Sigmoid colon (tissue), 7 donors: Measurements from ENCODE around the gene SPAG6. TPM values are rescaled to one million over a fixed set of nuclear protein-coding genes. Genes with fewer than 3 reads are reported as not detected.

Source experiments
- DNase-seq: peaks from one replicate; pipeline ENCODE4 v3.0.0-alpha.2; 2019
- H3K27ac ChIP-seq, 4 donors: fragments of 200-600 bp; sonication (generic); one replicate each; pipeline ENCODE4 v1.5.1; 2016 to 2019; ENCODE audit warnings: mild to moderate bottlenecking in 1 of 4
- H3K27me3 ChIP-seq, 3 donors: fragments of 200-600 bp; sonication (generic); one replicate each; pipeline ENCODE4 v1.5.1; 2019; ENCODE audit warnings: mild to moderate bottlenecking in 1 of 3
- H3K36me3 ChIP-seq, 4 donors: fragments of 200-600 bp; sonication (generic); one replicate each; pipeline ENCODE4 v1.5.1; 2016 to 2019
- H3K4me1 ChIP-seq, 4 donors: fragments of 200-600 bp; sonication (generic); one replicate each; pipeline ENCODE4 v1.5.1; 2017 to 2019
- H3K4me3 ChIP-seq, 4 donors: fragments of 200-600 bp; sonication (generic); one replicate each; pipeline ENCODE4 v1.5.1; 2017 to 2019; ENCODE audit warnings: mild to moderate bottlenecking in 2 of 4, moderate library complexity in 1 of 4
- H3K9me3 ChIP-seq, 4 donors: fragments of 200-600 bp in 3 of 4; sonication (generic) in 3 of 4; one replicate each; pipeline versions ENCODE4 v1.5.1 to v1.6.1; 2013 to 2019
- EP300 ChIP-seq, 4 donors: sonication (generic); formaldehyde crosslinking; IDR thresholded peaks; one replicate each; pipeline ENCODE4 v1.6.1; 2017; ENCODE audit warnings: antibody characterized with exemption in 4 of 4
- POLR2A ChIP-seq, 2 donors: fragments of 450-650 bp; IDR thresholded peaks; one replicate each; pipeline ENCODE4 v1.6.1; 2016; ENCODE audit warnings: antibody characterized with exemption in 2 of 2, mild to moderate bottlenecking in 2 of 2, moderate library complexity in 2 of 2
- POLR2AphosphoS5 ChIP-seq, 4 donors: sonication (generic); formaldehyde crosslinking; IDR thresholded peaks; one replicate each; pipeline ENCODE4 v1.6.1; 2017; ENCODE audit warnings: antibody characterized with exemption in 4 of 4
- WGBS, 2 donors: extraction: QIAGEN DNeasy Blood & Tissue Kit; methylation state at CpG; one replicate each; pipeline ENCODE4 v1.1.7; 2013; 5-methylcytosine and 5-hydroxymethylcytosine counted together
- intact Hi-C: fragments of 100-400 bp; cut with DNase I; formaldehyde crosslinking; loops from one replicate; pipeline ENCODE4 v1.15.1; 2023
- polyA plus RNA-seq, 3 donors: library from polyadenylated mRNA; stranded (reverse); fragments of 200-250 nt; gene quantifications; one replicate each; pipeline ENCODE4 v1.2.3, GENCODE V29; 2013
- total RNA-seq, 4 donors: library from RNA; depleted of rRNA; stranded (reverse); fragments of >200 nt; gene quantifications; one replicate each; pipeline ENCODE4 v1.1.0, GENCODE V29; 2016
- TF ChIP-seq, protein P1 (sequence below), 4 experiments: fragments of 450-650 bp in 3 of 4; fragments of 200-600 bp in 1 of 4; IDR thresholded peaks; one replicate each; pipeline ENCODE4 v1.5.1; 2016 to 2019; ENCODE audit warnings: antibody characterized with exemption in 4 of 4, mild to moderate bottlenecking in 3 of 4, moderate library complexity in 2 of 4
- donor health status: healthy with polysubstance abuse.
- donor health status: Bipolar disorder and iron deficiency.
- donor health status: healthy.

SPAG6 gene
- total RNA-seq = not detected
- polyA plus RNA-seq = under 1 TPM in 1 of 3 donors, not detected in 2; 0.16 TPM

DNA sequence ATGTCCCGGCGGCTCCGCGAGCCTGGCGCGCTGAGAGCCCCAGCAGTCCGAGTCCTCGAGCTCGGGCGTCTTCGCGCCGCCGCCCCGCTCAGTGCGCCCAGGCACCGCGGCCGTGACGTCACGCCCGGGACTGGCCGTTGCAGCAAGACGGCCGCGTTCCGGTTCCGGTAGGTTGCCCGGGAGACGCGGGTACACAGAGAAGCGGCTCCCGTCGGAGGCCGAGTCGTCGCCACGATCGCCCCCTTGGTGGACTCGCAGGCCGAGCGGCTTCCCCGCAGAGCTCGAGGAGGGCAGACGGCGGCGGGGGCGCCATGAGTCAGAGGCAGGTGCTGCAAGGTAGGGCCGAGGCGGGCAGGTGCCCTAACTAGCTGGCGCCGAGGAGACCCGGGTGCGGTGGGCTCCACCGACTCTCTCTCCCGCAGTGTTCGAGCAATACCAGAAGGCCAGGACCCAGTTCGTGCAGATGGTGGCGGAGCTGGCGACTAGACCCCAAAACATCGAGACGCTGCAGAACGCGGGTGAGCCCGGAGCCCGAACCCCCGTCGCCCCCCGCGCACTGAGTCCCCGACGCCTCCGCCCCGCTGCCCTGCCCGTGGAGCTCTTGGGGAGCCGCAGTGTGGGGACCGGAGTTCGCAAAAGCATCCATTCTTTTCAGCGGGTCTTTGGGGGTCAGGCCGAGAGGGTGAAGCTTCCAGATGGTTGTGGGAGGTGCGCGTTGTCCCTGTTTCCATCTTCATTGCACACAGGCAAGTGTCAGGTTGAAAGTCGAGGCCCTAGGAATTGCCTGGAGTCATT, at the start of gene SPAG6:
SPAG6 (plus strand) TSS at position 196 of the 795 bp plus-strand sequence; CDS start at position 312, 116 bp downstream.
- peak; percentile 72 for DNase-seq
- Histone ChIP-seq H3K27ac (no peak within 1 kb of the TSS), H3K4me1 (peaks cover 0 to 18% (median 12%) of the 10 kb centered on the region in 4 donors), H3K9me3 (no peaks in the 10 kb centered on the region), H3K36me3 (no peaks in the 10 kb centered on the region), H3K27me3 (peaks cover 45 to 71% (median 46%) of the 10 kb centered on the region in 3 donors), H3K4me3 (peak within 1 kb of the TSS in 2 of 4 donors; percentile 18 to 27)
- intact Hi-C loops = loop anchor here (10.0 kb wide), 2 partner anchors 209 to 639 kb away; no protein-coding TSS in a partner anchor
- WGBS, 2 donors = 7 to 11% methylated on average over 83 of the region's 83 CpGs
- TF ChIP-seq EP300 (IDR thresholded peaks at IDR 0.05) (no peak), POLR2A (IDR thresholded peaks at IDR 0.05) (no peak), POLR2AphosphoS5 (IDR thresholded peaks at IDR 0.05) (no peak)
- TF ChIP-seq, protein P1, sequence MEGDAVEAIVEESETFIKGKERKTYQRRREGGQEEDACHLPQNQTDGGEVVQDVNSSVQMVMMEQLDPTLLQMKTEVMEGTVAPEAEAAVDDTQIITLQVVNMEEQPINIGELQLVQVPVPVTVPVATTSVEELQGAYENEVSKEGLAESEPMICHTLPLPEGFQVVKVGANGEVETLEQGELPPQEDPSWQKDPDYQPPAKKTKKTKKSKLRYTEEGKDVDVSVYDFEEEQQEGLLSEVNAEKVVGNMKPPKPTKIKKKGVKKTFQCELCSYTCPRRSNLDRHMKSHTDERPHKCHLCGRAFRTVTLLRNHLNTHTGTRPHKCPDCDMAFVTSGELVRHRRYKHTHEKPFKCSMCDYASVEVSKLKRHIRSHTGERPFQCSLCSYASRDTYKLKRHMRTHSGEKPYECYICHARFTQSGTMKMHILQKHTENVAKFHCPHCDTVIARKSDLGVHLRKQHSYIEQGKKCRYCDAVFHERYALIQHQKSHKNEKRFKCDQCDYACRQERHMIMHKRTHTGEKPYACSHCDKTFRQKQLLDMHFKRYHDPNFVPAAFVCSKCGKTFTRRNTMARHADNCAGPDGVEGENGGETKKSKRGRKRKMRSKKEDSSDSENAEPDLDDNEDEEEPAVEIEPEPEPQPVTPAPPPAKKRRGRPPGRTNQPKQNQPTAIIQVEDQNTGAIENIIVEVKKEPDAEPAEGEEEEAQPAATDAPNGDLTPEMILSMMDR (IDR thresholded peaks at IDR 0.05) = no peak

DNA sequence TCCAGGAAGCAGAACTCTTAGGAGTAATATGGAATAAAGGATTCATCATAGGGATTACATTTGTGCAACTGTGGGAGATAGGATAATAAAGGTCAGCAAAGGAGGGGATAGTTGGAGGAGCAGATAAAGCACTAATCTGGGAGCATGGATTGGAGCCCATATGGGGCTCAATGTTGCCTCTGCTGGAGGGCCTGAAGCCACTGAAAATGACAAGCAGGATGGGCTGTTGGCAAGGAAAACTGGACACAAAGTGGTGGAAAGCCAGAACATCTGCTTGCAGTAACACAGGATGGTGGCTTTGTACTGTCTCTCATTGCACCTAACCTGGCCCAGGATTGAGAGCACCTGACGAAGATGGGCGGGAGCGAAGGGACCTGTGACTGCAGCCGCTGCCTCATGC, 44.1 kb upstream of the SPAG6 start:
- DNase-seq = no peak
- Histone ChIP-seq H3K27ac (no peak overlapping the region), H3K27me3 (no peaks in the 10 kb centered on the region), H3K9me3 (no peaks in the 10 kb centered on the region), H3K36me3 (no peaks in the 10 kb centered on the region), H3K4me3 (no peak overlapping the region), H3K4me1 (no peaks in the 10 kb centered on the region)
- intact Hi-C loops = no loop called here
- WGBS, 2 donors = 96 to 97% methylated on average over 4 of the region's 4 CpGs
- TF ChIP-seq POLR2A (IDR thresholded peaks at IDR 0.05) = no peak
- no peak for TF ChIP-seq POLR2AphosphoS5 (IDR thresholded peaks at IDR 0.05)
- TF ChIP-seq EP300 (IDR thresholded peaks at IDR 0.05) = no peak
- TF ChIP-seq, protein P1 (IDR thresholded peaks at IDR 0.05) = no peak

DNA sequence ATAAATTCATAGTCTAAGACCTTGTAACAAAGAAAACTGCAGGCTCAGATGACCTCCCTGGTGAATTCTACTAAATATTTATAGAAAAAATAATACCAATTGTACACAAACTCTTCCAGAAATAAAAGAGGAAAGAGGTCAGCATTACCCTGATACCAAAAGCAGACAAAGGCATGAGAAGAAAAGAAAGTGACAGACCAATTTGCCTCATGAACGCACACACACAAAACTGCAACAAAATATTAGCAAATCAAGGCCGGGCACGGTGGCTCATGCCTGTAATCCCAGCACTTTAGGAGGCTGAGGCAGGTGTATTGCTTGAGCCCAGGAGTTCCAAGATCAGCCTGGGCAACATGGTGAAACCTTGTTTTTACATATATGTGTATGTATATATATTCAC, 41.8 kb upstream of the SPAG6 start:
- TF ChIP-seq POLR2A (IDR thresholded peaks at IDR 0.05) = no peak
- TF ChIP-seq, protein P1 (IDR thresholded peaks at IDR 0.05) = no peak
- TF ChIP-seq POLR2AphosphoS5 (IDR thresholded peaks at IDR 0.05) = no peak
- TF ChIP-seq EP300 (IDR thresholded peaks at IDR 0.05) = no peak
- no peak for DNase-seq
- 94 to 98% methylated on average over 3 of the region's 3 CpGs for WGBS, 2 donors
- Histone ChIP-seq H3K9me3 (no peaks in the 10 kb centered on the region), H3K4me1 (no peaks in the 10 kb centered on the region), H3K4me3 (no peak overlapping the region), H3K27ac (no peak overlapping the region), H3K27me3 (no peaks in the 10 kb centered on the region), H3K36me3 (no peaks in the 10 kb centered on the region)
- intact Hi-C loops = no loop called here

GRCh38 chr10:22305721-22306120, 39.6 kb upstream of the SPAG6 start:
- Histone ChIP-seq H3K4me3 (no peak overlapping the region), H3K27me3 (no peaks in the 10 kb centered on the region), H3K4me1 (no peaks in the 10 kb centered on the region), H3K27ac (no peak overlapping the region), H3K9me3 (no peaks in the 10 kb centered on the region), H3K36me3 (no peaks in the 10 kb centered on the region)
- WGBS, 2 donors = 53 to 75% methylated on average over 2 of the region's 2 CpGs
- intact Hi-C loops = loop anchor here (2.0 kb wide), 1 partner anchor 45 kb away; no protein-coding TSS in a partner anchor
- TF ChIP-seq POLR2A (IDR thresholded peaks at IDR 0.05) (no peak), POLR2AphosphoS5 (IDR thresholded peaks at IDR 0.05) (no peak), EP300 (IDR thresholded peaks at IDR 0.05) (no peak)
- TF ChIP-seq, protein P1 (IDR thresholded peaks at IDR 0.05) = no peak
- no peak for DNase-seq
